OCI-LY1 (cell line): Measurements from ENCODE around the gene CD247.

Experiments
- EZH2 ChIP-seq: fragments of 200-600 bp; sonication (generic), shearing (Covaris generic); IDR thresholded peaks from 2 replicates; pipeline ENCODE4 v1.8.0; 2017; ENCODE audit warnings: borderline replicate concordance, mixed run types, mild to moderate bottlenecking, antibody characterized with exemption, low read length, moderate library complexity, mixed read lengths
- TF ChIP-seq, protein P1 (sequence below): fragments of 200-600 bp; sonication (generic), shearing (Covaris generic); IDR thresholded peaks from 2 replicates; pipeline ENCODE4 v1.5.1; 2017; ENCODE audit warnings: mild to moderate bottlenecking, antibody characterized with exemption, low read length, moderate library complexity, mixed read lengths

DNA sequence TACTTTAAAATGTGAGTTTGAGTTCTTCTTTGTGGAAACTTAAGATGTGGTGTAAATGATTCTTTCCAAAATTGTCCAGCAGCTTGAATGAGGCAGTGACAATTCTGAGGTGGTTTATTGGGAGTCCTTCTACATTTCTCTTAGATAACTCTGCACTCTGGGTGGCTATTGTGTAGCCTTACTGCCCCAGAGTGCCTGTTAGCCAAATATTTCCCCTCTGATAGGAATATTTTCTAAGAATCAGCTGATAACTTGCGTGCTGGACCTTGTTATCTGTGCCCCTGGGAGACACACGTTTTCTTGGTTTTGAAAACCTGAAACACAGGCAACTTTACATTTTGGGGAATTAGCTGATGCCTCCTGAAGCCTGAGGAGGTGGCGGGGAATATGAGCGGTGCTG lies 91.6 kb downstream of the CD247 start:
- no peak for TF ChIP-seq EZH2
- TF ChIP-seq, protein P1, sequence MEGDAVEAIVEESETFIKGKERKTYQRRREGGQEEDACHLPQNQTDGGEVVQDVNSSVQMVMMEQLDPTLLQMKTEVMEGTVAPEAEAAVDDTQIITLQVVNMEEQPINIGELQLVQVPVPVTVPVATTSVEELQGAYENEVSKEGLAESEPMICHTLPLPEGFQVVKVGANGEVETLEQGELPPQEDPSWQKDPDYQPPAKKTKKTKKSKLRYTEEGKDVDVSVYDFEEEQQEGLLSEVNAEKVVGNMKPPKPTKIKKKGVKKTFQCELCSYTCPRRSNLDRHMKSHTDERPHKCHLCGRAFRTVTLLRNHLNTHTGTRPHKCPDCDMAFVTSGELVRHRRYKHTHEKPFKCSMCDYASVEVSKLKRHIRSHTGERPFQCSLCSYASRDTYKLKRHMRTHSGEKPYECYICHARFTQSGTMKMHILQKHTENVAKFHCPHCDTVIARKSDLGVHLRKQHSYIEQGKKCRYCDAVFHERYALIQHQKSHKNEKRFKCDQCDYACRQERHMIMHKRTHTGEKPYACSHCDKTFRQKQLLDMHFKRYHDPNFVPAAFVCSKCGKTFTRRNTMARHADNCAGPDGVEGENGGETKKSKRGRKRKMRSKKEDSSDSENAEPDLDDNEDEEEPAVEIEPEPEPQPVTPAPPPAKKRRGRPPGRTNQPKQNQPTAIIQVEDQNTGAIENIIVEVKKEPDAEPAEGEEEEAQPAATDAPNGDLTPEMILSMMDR, result no peak
